Gastrocnemius medialis (tissue), 4 donors: ENCODE results near the gene SLC25A25. TPM values are rescaled to one million over a fixed set of nuclear protein-coding genes. Genes with fewer than 3 reads are reported as not detected.

Experiments used
- ATAC-seq, 2 donors: fragments of 150-250 bp; one replicate each; pipeline ENCODE4 v1.9.1; 2016
- DNase-seq, 2 donors: peaks; one replicate each; pipeline ENCODE4 v3.0.0-alpha.2; 2019
- H3K27ac ChIP-seq, 4 donors: fragments of 200-600 bp; sonication (generic); 1 replicate in 1 of 4; 2 replicates in 3 of 4; pipeline ENCODE4 v1.5.1; 2016 to 2018; ENCODE audit warnings: mild to moderate bottlenecking in 2 of 4, moderate library complexity in 1 of 4
- H3K27me3 ChIP-seq, 3 donors: fragments of 200-600 bp; sonication (generic) in 2 of 3; 1 replicate in 1 of 3; 2 replicates in 2 of 3; pipeline versions ENCODE4 v1.5.1 to v1.6.0; 2016 to 2019; ENCODE audit warnings: mild to moderate bottlenecking in 1 of 3, moderate library complexity in 1 of 3
- H3K36me3 ChIP-seq, 2 donors: fragments of 200-600 bp; sonication (generic) in 1 of 2; one replicate each; pipeline ENCODE4 v1.5.1; 2017 to 2018
- H3K4me1 ChIP-seq, 2 donors: fragments of 200-600 bp; sonication (generic) in 1 of 2; one replicate each; pipeline ENCODE4 v1.5.1; 2016 to 2017; ENCODE audit warnings: mild to moderate bottlenecking in 2 of 2
- H3K4me3 ChIP-seq, 4 donors: fragments of 200-600 bp; sonication (generic) in 3 of 4; 1 replicate in 1 of 4; 2 replicates in 3 of 4; pipeline ENCODE4 v1.5.1; 2016 to 2019; ENCODE audit warnings: mild to moderate bottlenecking in 2 of 4
- H3K9me3 ChIP-seq, 3 donors: fragments of 200-600 bp; sonication (generic) in 2 of 3; 1 replicate in 1 of 3; 2 replicates in 2 of 3; pipeline ENCODE4 v1.5.1; 2016 to 2019
- CTCF ChIP-seq, 5 experiments: fragments of 450-650 bp in 3 of 5; fragments of 200-600 bp in 2 of 5; sonication (generic) in 2 of 5; IDR thresholded peaks in 4 of 5; conservative IDR thresholded peaks in 1 of 5; 1 replicate in 4 of 5; 2 replicates in 1 of 5; pipeline ENCODE4 v1.5.1; 2016 to 2019; ENCODE audit warnings: antibody characterized with exemption in 5 of 5, mild to moderate bottlenecking in 3 of 5, moderate library complexity in 3 of 5
- POLR2A ChIP-seq, 2 donors: fragments of 450-650 bp; IDR thresholded peaks; one replicate each; pipeline ENCODE4 v1.6.1; 2017; ENCODE audit warnings: antibody characterized with exemption in 2 of 2, mild to moderate bottlenecking in 2 of 2, moderate library complexity in 2 of 2
- in situ Hi-C, 4 donors: fragments of 200-750 bp; cut with MboI; loops; one replicate each; pipeline versions ENCODE4 v1.15.0 to v1.8.0; 2017; ENCODE audit warnings: low sequenced_read_pairs in 4 of 4
- intact Hi-C: fragments of 100-400 bp; cut with DNase I; formaldehyde crosslinking; loops from one replicate; pipeline ENCODE4 v1.15.1; 2023; ENCODE audit warnings: low total_unique reads
- total RNA-seq, 4 donors: library from RNA; depleted of rRNA; stranded (reverse); fragments of >200 nt; gene quantifications; one replicate each; pipeline versions ENCODE4 v1.1.0 to v1.2.3, GENCODE V29; 2016

SLC25A25 gene
- total RNA-seq, 4 donors from 2014 or later, result 26.9 to 98.7 (median 46.0) TPM

- Histone ChIP-seq H3K27ac (no peak overlapping the region), H3K4me1 (no peaks in the 10 kb centered on the region), H3K27me3 (no peaks in the 10 kb centered on the region), H3K9me3 (no peaks in the 10 kb centered on the region), H3K4me3 (no peak overlapping the region), H3K36me3 (no peaks in the 10 kb centered on the region)
- ATAC-seq, result no peak
- intact Hi-C loops (no loop called here), in situ Hi-C loops (no loop called here)
- DNase-seq, result no peak
- TF ChIP-seq CTCF (IDR thresholded peaks at IDR 0.05 in 4 of 5, conservative IDR thresholded peaks at IDR 0.05 in 1 of 5), result no peak
- TF ChIP-seq POLR2A (IDR thresholded peaks at IDR 0.05), result no peak
These were observed 69.1 kb downstream of the SLC25A25 start for GRCh38 chr9:128136816-128137793.

- no peak for TF ChIP-seq POLR2A (IDR thresholded peaks at IDR 0.05)
- Histone ChIP-seq H3K4me3 (no peak overlapping the region), H3K27me3 (no peaks in the 10 kb centered on the region), H3K4me1 (no peaks in the 10 kb centered on the region), H3K27ac (no peak overlapping the region), H3K36me3 (no peaks in the 10 kb centered on the region), H3K9me3 (no peaks in the 10 kb centered on the region)
- ATAC-seq (no peak), DNase-seq (no peak)
- in situ Hi-C loops (no loop called here), intact Hi-C loops (no loop called here)
These were observed 70.0 kb downstream of the SLC25A25 start for GRCh38 chr9:128138001-128138400.

- Histone ChIP-seq H3K4me3 (no peak overlapping the region), H3K4me1 (no peaks in the 10 kb centered on the region), H3K9me3 (no peaks in the 10 kb centered on the region), H3K36me3 (no peaks in the 10 kb centered on the region), H3K27me3 (no peaks in the 10 kb centered on the region), H3K27ac (no peak overlapping the region)
- intact Hi-C loops, result no loop called here
- in situ Hi-C loops, result no loop called here
- ATAC-seq, result no peak
- TF ChIP-seq POLR2A (IDR thresholded peaks at IDR 0.05), result no peak
- TF ChIP-seq CTCF (IDR thresholded peaks at IDR 0.05 in 4 of 5, conservative IDR thresholded peaks at IDR 0.05 in 1 of 5), result no peak
- no peak for DNase-seq
These were observed 71.6 kb downstream of the SLC25A25 start for GRCh38 chr9:128139621-128140020.

- H3K27ac ChIP-seq, result no peak overlapping the region
- no peaks in the 10 kb centered on the region for H3K36me3 ChIP-seq
- no peak for TF ChIP-seq POLR2A (IDR thresholded peaks at IDR 0.05)
- TF ChIP-seq CTCF (IDR thresholded peaks at IDR 0.05 in 4 of 5, conservative IDR thresholded peaks at IDR 0.05 in 1 of 5), result no peak
- no peaks in the 10 kb centered on the region for H3K4me1 ChIP-seq
- H3K9me3 ChIP-seq, result no peaks in the 10 kb centered on the region
- in situ Hi-C loops (no loop called here), intact Hi-C loops (no loop called here)
- DNase-seq (no peak), ATAC-seq (no peak)
- no peaks in the 10 kb centered on the region for H3K27me3 ChIP-seq
- H3K4me3 ChIP-seq, result no peak overlapping the region
These were observed 73.6 kb downstream of the SLC25A25 start for GRCh38 chr9:128141604-128142003.

GRCh38 chr9:128142061-128142460 is 74.0 kb downstream of the SLC25A25 start:
- DNase-seq, result no peak
- intact Hi-C loops, result no loop called here
- no peak for TF ChIP-seq CTCF (IDR thresholded peaks at IDR 0.05 in 4 of 5, conservative IDR thresholded peaks at IDR 0.05 in 1 of 5)
- in situ Hi-C loops, result no loop called here
- Histone ChIP-seq H3K9me3 (no peaks in the 10 kb centered on the region), H3K4me3 (no peak overlapping the region), H3K36me3 (no peaks in the 10 kb centered on the region), H3K4me1 (no peaks in the 10 kb centered on the region), H3K27me3 (no peaks in the 10 kb centered on the region), H3K27ac (no peak overlapping the region)
- ATAC-seq, result no peak
